BLaER1 (cell line): ENCODE measurements around the gene DISC1.
"Not testable (repeated sequence)": the region's sequence is repeated elsewhere in the genome, so short reads cannot be mapped to it uniquely, and the experiment has no call there.

Source experiments
- H3K27ac ChIP-seq: shearing (Covaris generic); formaldehyde crosslinking; 2 replicates; pipeline ENCODE4 v1.8.1; 2022
- H3K27me3 ChIP-seq: shearing (Covaris generic); formaldehyde crosslinking; 2 replicates; pipeline ENCODE4 v1.8.1; 2022
- H3K36me3 ChIP-seq: shearing (Covaris generic); formaldehyde crosslinking; 2 replicates; pipeline ENCODE4 v1.8.1; 2022
- H3K4me1 ChIP-seq: shearing (Covaris generic); formaldehyde crosslinking; 2 replicates; pipeline ENCODE4 v1.8.1; 2022
- H3K4me2 ChIP-seq: shearing (Covaris generic); formaldehyde crosslinking; 2 replicates; pipeline ENCODE4 v1.8.1; 2022
- H3K4me3 ChIP-seq: shearing (Covaris generic); formaldehyde crosslinking; 2 replicates; pipeline ENCODE4 v1.8.1; 2022
- H3K9ac ChIP-seq: shearing (Covaris generic); formaldehyde crosslinking; 2 replicates; pipeline ENCODE4 v1.8.1; 2022
- H3K9me3 ChIP-seq: shearing (Covaris generic); formaldehyde crosslinking; 2 replicates; pipeline ENCODE4 v1.8.1; 2022
- H4K20me1 ChIP-seq: shearing (Covaris generic); formaldehyde crosslinking; 2 replicates; pipeline ENCODE4 v1.8.1; 2022
- Cebpa-rat ChIP-seq: shearing (Covaris generic); IDR thresholded peaks from 2 replicates; pipeline ENCODE4 v1.8.1; 2022

DISC1 gene

DNA sequence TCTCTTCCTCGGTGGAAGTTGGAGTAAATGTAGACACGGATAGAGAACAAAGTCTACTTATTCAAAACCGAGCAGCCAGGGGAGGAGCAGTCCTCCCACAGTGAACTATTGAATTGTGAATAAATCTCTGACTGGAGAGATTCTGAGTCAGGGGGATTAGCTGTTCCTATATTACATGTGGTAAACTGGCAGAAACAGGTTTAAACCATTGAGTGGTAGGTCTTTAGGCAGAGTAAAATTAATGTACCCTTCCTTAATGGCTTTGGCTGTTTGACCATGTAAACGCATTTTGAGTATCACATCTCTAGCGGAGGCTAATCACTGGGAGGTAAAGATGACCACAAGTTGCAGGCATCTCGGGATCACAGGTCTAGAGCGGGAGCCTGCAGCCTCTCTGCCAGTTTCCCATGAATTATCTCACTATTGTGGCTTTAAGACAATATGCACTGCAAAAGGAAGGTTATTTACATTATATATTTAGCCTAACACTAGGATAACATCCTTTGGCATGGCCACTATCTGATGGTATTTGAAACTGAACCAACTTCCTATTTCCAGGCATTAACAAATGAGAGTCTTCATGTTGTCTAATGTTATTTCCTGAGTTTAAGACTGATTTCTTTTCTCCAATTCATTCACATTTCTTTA lies 7.9 kb upstream of the DISC1 start:
- Histone ChIP-seq H3K9ac (no peak overlapping the region), H3K27ac (no peak overlapping the region), H3K4me2 (no peak overlapping the region), H3K27me3 (no peaks in the 10 kb centered on the region), H3K36me3 (no peaks in the 10 kb centered on the region), H3K4me1 (peaks cover 19% of the 10 kb centered on the region), H3K4me3 (no peak overlapping the region), H3K9me3 (peaks cover 3% of the 10 kb centered on the region; the same call in 1 of the 2 replicates), H4K20me1 (no peaks in the 10 kb centered on the region)
- TF ChIP-seq Cebpa-rat, result no peak

GRCh38 chr1:231619257-231619634 lies 7.3 kb upstream of the DISC1 start:
- Histone ChIP-seq H3K4me3 (no peak overlapping the region), H3K4me1 (peaks cover 13% of the 10 kb centered on the region), H3K9me3 (peaks cover 3% of the 10 kb centered on the region; the same call in 1 of the 2 replicates), H3K36me3 (no peaks in the 10 kb centered on the region), H3K4me2 (no peak overlapping the region), H3K27me3 (no peaks in the 10 kb centered on the region), H4K20me1 (no peaks in the 10 kb centered on the region), H3K27ac (no peak overlapping the region), H3K9ac (no peak overlapping the region)
- no peak for TF ChIP-seq Cebpa-rat

DNA sequence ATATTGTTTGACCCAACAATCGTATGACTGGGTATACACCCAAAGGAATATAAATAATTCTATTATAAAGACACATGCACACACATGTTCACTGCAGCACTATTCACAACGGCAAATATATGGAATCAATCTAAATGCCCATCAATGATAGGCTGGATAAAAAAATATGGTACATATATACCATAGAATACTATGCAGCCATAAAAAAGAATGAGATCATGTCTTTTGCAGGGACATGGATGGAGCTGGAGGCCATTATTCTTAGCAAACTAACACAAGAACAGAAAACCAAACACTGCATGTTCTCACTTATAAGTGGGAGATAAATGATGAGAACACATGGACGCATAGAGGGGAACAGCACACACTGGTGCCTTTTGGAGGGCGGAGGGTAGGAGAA lies 1.5 kb upstream of the DISC1 start:
- not testable (repeated sequence) for H3K9ac ChIP-seq, H3K27me3 ChIP-seq, H3K4me3 ChIP-seq, H4K20me1 ChIP-seq, H3K36me3 ChIP-seq, H3K9me3 ChIP-seq, H3K4me2 ChIP-seq, H3K27ac ChIP-seq
- peaks cover 27% of the 10 kb centered on the region for H3K4me1 ChIP-seq

- Histone ChIP-seq H3K9ac (peak overlapping the region; percentile 81; the same call in 1 of the 2 replicates), H3K36me3 (0 out of 2 replicates have a peak, but pooled peaks cover 4% of the 10 kb centered on the region), H3K27me3 (no peaks in the 10 kb centered on the region), H3K4me3 (peak overlapping the region; percentile 78), H3K27ac (no peak overlapping the region), H3K9me3 (peaks cover 9% of the 10 kb centered on the region; the same call in 1 of the 2 replicates), H3K4me1 (peaks cover 27% of the 10 kb centered on the region), H3K4me2 (peak overlapping the region; percentile 90), H4K20me1 (no peaks in the 10 kb centered on the region)
- no peak for TF ChIP-seq Cebpa-rat
Observed at GRCh38 chr1:231625975-231626534, 535 bp upstream of the DISC1 start.

GRCh38 chr1:231626951-231627614 lies 493 bp downstream of the DISC1 start:
- TF ChIP-seq Cebpa-rat, result no peak
- H3K9ac ChIP-seq, result peak overlapping the region; percentile 81
- H3K27ac ChIP-seq, result peak overlapping the region; percentile 83
- H3K36me3 ChIP-seq, result 0 out of 2 replicates have a peak, but pooled peaks cover 7% of the 10 kb centered on the region
- H3K4me1 ChIP-seq, result peaks cover 27% of the 10 kb centered on the region
- H3K4me3 ChIP-seq, result peak overlapping the region; percentile 78
- H3K27me3 ChIP-seq, result no peaks in the 10 kb centered on the region
- H3K9me3 ChIP-seq, result peaks cover 9% of the 10 kb centered on the region; the same call in 1 of the 2 replicates
- H3K4me2 ChIP-seq, result peak overlapping the region; percentile 90
- no peaks in the 10 kb centered on the region for H4K20me1 ChIP-seq

DNA sequence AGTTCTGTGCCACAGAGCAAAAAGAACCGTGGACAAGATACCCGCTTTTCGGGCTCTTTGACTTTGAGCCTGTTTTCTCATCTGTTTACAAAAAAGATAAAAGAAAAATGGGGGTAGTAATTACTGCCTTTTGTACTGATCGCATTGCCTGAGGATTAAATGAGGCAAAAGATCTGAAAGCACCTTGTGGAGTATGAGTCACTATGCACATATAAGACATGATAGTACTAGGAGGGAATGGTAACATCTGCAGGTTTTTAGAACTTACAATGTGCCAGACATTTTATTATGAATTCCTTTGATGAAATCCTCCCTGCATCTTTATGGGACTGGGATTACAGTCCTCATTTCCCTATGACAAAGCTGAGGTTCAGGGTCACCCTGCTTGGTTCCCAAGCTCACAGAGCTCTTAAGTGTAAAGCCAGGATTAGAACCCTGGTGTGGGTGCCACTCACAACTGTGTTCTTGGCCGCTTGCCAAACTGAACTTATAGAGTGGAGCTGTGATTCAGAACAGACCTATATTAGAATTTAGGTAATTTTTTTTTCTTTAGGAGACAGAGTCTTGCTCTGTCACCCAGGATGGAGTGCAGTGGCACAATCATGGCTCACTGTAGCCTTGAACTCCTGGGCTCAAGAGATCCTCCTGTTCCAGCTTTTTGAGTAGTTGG lies 1.8 kb downstream of the DISC1 start:
- Histone ChIP-seq H3K4me3 (no peak overlapping the region), H3K36me3 (0 out of 2 replicates have a peak, but pooled peaks cover 7% of the 10 kb centered on the region), H4K20me1 (no peaks in the 10 kb centered on the region), H3K27me3 (no peaks in the 10 kb centered on the region), H3K4me1 (peaks cover 27% of the 10 kb centered on the region), H3K4me2 (peak overlapping the region; percentile 90), H3K27ac (no peak overlapping the region), H3K9ac (peak overlapping the region; percentile 49; the same call in 1 of the 2 replicates), H3K9me3 (peaks cover 9% of the 10 kb centered on the region; the same call in 1 of the 2 replicates)
- no peak for TF ChIP-seq Cebpa-rat

GRCh38 chr1:231629132-231629531 lies 2.5 kb downstream of the DISC1 start:
- 0 out of 2 replicates have a peak, but pooled peaks cover 7% of the 10 kb centered on the region for H3K36me3 ChIP-seq
- H3K4me3 ChIP-seq, result no peak overlapping the region
- no peak for TF ChIP-seq Cebpa-rat
- no peaks in the 10 kb centered on the region for H3K27me3 ChIP-seq
- peaks cover 27% of the 10 kb centered on the region for H3K4me1 ChIP-seq
- no peak overlapping the region for H3K9ac ChIP-seq
- H3K27ac ChIP-seq, result no peak overlapping the region
- peaks cover 9% of the 10 kb centered on the region; the same call in 1 of the 2 replicates for H3K9me3 ChIP-seq
- no peaks in the 10 kb centered on the region for H4K20me1 ChIP-seq
- peak overlapping the region; percentile 90; the same call in 1 of the 2 replicates for H3K4me2 ChIP-seq

DNA sequence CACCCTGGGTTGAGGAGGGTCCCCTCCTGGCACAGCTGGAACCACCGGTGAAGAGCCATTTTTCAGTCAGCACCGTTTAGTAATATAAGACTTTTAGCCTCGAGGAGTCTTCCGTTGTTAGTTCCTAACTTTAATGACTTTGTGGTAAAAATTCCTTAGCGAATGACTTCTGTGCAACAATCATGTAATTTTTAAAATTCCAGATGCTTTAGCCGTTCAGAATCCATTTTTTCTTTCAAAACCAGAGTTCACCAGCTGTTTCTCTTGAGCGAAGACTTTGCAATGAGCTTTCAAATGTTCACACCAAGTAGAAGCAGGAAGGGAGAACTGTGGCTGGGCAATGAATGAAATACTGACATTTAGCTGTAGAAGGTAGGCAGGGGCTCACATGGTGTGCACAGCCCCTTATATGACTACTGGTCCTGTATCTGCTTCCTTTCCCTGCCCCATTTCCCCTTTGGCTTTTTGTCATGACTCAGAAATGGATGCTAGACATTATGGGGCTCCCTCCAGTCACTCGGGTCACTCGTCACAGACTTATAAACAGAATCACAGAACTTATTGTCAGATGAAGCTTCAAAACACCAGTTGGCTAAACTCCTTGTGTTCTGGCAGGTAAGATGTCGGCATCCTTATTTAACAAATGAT lies 4.1 kb downstream of the DISC1 start:
- H3K4me2 ChIP-seq, result no peak overlapping the region

GRCh38 chr1:231631717-231632116 lies 5.1 kb downstream of the DISC1 start:
- Histone ChIP-seq H3K9ac (no peak overlapping the region), H4K20me1 (no peaks in the 10 kb centered on the region), H3K27ac (no peak overlapping the region), H3K9me3 (no peaks in the 10 kb centered on the region), H3K36me3 (0 out of 2 replicates have a peak, but pooled peaks cover 7% of the 10 kb centered on the region), H3K27me3 (no peaks in the 10 kb centered on the region), H3K4me2 (no peak overlapping the region), H3K4me3 (no peak overlapping the region), H3K4me1 (peaks cover 20% of the 10 kb centered on the region)
- TF ChIP-seq Cebpa-rat, result no peak

More for the DNA sequence above, 4.1 kb downstream of the DISC1 start:
- H3K27me3 ChIP-seq, result no peaks in the 10 kb centered on the region
- no peak overlapping the region for H3K27ac ChIP-seq
- peaks cover 25% of the 10 kb centered on the region for H3K4me1 ChIP-seq
- TF ChIP-seq Cebpa-rat, result no peak
- H3K4me3 ChIP-seq, result no peak overlapping the region
- H3K9ac ChIP-seq, result no peak overlapping the region
- H4K20me1 ChIP-seq, result no peaks in the 10 kb centered on the region
- no peaks in the 10 kb centered on the region for H3K9me3 ChIP-seq
- H3K36me3 ChIP-seq, result 0 out of 2 replicates have a peak, but pooled peaks cover 7% of the 10 kb centered on the region
